SW480 (cell line): ENCODE results near the gene ACOXL.
A peak's percentile ranks its signal among the peaks of the same experiment; 100 is the strongest.

ENCODE experiments used
- DNase-seq: peaks from one replicate; pipeline ENCODE4 v3.0.0-alpha.2; 2016; ENCODE audit warnings: low spot score

ACOXL gene

DNA sequence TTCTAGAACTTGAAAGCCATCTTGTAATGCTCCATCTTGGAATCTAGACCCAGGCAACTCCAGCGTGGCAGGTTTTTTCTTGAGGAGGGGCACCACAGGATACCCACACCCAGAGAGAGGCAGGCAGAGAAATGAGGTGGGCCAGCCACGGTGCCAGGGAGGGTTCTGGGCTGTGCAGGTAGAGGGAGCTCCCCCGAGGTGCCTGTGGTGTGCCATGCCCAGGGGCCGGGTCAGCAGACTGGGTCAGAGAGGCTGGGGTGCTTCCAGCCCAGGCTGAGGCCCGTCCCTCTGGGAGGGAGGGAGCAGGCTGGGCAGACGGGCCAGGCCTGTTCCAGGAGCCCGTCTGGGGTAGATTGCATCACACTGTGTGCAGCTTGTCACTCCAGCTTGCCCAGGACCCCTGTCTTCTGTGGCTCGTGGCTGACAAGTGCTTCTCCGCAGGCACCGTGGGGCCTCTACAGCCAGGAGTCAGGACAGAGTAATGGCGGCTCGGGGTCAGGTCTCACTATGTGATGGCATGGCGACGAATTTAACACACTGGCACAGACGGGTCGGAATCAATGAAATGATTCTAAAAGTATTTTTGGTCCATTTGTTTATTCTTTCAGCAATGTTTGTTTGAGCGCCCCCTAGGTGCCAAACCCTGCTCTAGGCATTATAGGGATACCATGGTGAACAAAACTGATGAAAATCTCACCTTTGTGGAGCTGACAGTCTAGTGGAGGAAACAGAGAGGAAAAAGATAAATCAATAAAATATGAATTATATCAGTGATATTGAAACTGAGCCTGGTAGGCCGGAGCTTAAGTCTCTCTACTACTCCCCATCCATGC is 144.0 kb downstream of the ACOXL start:
- no peak for DNase-seq

DNA sequence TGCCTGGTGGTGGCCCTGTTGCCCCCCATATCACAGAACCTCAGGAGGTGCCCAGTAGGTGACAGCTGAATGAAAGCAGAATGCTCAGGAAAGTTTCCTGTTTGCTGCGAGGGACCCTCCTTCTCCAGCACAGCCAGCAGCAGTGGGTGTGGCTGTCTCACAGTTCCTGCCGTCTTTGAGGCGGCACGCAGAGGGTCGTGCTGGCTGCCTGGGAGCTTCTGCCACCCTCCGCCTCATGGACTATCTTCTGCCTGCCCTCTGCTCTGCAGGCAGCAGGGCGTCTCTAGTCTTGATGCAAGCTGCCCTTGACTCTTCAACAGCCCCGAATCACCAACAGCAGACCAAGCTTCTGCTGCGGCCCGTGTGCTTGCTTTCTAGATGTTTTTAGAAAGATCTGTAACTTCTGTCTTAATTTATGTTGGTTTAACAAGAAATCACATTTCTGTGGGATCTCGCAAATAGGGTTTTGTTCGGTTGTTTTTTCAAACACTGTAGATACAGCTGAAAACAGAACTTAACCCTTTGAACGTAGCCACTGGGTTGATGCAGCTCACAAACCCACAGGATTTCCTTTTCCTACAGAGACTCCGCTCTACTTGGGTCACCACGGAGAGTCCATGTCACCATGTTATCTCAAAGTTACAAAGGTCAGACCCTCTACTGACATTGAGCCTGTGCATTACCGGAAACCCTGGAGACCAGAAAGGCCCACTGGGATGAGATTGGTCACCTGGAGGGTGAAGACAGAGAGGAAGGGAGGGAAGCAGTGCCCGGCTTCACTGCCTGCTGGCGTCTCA is 144.9 kb downstream of the ACOXL start:
- no peak for DNase-seq

DNA sequence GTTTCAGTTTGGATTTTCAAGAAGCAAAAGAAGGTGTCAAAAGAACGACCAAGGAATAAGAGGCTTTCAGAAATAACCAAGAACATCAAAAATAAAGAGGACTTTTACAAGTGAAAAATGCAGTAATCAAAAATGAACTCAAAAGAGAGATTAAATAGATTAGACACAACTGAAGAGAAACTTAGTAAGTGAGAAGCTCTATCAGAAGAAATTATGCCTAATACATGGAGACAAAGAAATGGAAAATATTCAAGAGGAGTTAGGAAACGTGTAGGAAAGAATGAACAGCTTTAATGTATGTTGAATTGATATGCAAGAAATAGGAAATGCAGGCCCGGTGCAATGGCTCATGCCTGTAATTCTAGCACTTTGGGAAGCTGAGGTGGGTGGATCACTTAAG is 145.8 kb downstream of the ACOXL start:
- DNase-seq: no peak

DNA sequence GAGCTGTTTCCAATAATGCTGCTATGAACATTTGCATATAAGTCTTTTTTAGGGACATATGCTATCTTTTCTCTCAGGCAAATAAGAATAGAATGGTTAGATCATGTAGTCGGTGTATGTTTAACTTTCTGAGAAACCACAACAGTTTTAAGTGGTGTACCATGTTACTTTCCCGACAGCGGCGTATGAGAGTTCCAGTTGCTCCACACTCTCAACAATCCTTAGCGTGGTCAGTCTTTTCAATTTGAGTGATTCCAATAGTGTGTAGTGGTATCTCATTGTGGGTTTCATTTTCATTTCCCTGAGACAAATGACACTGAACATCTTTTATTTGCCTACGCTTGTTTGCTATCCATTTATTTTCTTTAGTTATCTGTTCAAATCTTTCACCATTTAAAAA is 149.5 kb downstream of the ACOXL start:
- no peak for DNase-seq

DNA sequence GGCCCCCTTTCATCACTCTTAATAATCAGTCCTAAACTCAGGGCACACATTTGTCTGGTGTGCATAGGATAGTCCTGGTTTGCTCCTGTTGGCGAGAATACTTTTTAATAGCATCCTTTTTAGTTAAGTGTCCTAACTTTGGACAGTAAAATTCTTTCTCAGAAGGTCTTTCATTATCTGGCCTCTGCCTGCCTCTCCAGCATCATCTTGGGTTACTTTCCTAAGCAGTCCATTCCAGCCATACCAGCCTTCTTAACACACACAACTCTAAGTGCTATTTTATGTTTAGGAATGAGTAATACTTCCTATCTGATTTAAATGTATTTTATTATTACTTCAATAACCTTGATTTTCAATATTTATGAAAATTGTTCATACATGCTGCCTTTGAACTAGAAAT is 151.0 kb downstream of the ACOXL start:
- no peak for DNase-seq

DNA sequence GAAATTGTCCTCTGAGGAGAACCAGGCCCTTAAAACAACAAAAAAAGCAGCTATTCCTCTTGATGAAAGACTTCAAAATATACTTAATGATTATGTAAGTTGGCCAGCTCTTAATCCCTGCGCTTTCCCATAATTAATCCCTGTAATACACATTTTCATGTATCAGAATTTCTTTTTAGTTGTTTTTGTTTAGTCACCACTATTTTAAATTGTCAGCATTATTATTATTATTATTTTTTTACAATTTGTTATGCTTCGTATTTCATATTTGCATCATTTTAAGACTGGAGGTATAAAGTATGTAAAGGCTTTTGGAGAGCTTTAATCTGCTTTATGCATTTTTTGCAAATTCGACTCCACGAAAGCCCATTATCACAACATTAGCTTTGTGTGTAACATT is 152.9 kb downstream of the ACOXL start:
- DNase-seq: no peak

DNA sequence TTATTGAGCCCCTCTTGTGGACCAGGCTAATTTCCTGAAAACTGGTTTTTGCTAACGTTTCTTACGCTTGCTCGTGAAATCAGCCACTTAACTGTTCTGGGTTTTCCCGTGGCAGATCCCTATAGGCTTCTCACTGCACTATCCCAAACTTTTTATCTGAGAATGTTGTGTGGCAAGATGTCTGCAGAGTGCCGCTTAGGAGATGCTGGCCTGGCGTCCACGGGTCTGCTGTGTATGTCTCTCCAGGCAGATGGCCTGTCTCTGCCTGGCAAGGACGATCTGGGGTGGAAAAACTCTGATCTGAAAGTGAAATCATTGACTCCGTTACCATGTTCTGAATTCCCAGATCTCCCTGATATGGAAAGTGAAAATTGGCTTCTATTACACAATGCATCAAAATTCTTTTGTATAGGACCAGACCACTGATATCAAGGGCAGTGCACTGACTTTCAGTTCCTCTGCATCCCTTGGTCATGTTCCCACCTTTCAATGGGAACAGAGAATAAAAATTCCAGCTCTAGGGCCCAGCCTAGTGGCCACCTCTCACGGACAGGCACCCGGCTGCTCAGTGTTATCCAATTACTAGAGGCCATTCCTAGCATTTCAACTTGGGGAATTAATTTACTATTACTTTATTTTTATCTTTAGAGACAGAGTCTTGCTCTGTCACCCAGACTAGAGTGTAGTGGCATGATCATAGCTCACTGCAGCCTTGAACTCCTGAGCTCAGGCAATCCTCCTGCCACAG is 154.6 kb downstream of the ACOXL start:
- no peak for DNase-seq

DNA sequence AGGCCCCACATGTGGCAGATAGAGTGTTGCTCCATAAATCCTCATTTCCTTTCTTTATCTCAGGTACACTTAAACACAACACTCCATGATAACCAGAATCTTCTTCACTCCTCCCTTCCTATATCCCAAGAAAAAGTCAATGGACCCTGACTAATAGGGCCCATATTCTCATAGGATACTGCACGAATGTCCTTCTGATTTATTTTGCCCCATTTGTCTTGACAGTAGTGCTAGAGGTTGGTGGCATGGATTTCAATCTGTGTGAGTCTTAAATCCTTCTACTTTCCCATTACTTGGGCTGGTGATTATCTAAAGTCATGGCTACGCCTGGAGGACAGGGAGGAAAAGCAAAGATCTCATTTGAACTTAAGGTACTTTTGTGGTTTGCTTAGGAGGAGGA is 156.0 kb downstream of the ACOXL start:
- no peak for DNase-seq

DNA sequence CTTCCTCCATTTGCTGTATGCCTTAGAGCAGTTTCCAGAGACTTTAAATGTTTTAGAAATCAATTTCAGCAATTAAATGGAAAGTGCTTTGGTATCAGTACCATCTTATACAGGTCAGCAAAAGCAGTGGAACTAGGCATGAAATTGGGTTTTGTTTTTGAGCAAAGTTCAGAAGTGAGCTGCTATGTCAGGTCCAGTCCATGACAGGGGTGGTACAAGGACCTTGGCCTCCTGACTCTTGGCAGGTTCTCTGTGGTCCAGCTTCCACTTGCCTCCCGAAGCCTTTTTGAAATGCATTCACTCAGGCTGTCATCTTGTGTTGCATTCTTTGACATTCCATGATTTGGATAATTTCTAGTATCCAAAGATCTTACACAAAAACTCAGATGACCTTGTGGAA is 159.3 kb downstream of the ACOXL start:
- DNase-seq: no peak

DNA sequence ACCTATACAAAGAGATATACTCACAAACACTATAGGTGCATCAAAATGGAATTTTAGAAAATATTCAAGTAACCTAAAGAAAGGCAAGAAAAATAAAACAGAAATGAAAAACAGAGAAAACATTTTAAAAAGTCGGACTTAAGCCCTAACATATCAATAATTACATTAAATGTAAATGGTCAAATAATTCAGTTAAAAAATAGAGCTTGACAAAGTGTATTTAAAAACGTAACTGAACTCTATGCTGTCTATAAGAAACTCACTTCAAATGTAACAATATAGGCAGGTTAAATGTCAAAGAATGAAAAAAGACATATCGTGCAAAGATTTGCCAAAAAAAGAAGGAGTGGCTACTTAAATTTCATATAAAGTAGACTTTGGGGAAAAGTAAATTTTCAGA is 163.9 kb downstream of the ACOXL start:
- DNase-seq: no peak

DNA sequence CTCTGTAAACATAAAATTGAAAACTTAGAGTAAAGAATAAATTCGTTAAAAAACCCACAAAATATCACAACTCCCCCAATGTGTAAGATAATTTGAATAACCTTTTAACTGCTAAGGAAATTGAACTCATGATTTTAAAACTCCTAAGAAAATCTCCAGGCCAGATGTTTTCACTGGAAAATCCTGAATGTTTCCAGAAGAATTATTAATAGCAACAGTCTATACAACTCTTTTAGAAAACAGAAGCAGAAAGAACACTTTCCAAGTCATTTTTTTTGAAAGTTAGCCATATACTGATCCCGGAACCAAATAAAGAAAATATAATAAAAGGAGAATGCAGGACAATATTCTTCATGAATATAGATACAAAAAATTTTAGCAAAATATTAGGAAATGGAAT is 165.6 kb downstream of the ACOXL start:
- DNase-seq: no peak

DNA sequence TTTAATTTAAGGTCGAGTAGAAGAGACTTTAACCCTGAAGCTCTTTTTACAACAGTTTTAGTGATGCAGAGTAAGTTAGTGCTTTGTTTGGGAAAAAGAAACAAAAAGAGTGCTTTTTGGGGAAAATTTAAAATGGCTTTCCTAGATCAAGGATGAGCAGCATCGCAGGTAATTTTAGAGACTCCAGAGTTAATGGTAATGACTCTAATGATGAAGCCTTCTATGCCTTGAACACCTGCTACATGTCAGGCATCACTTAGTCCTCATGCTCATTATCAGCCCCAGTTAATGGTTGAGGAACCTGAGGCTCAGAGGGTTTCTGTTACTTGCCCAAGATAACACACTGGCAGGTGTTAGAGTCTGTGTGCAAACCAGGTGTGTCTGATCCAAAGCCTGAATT is 167.8 kb downstream of the ACOXL start:
- no peak for DNase-seq

DNA sequence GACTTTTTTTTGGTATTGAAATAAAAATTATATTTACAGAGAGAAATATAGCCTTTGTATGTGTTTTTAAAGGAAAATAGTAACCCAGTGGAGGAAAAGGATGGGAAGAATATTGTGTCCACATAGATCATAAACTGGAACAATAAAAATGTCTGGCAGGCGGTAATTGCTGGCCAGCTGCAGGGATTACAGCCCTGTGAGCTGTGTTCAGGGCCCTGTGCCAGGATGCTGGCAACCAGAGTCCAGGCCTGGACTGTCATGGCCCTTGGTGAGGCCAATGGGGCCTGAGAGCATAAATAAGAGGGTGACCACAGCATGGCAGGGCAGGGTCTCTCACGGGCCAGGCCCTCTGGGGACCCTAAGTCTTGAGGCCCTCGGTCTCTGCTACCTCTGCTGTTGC is 171.2 kb downstream of the ACOXL start:
- no peak for DNase-seq

DNA sequence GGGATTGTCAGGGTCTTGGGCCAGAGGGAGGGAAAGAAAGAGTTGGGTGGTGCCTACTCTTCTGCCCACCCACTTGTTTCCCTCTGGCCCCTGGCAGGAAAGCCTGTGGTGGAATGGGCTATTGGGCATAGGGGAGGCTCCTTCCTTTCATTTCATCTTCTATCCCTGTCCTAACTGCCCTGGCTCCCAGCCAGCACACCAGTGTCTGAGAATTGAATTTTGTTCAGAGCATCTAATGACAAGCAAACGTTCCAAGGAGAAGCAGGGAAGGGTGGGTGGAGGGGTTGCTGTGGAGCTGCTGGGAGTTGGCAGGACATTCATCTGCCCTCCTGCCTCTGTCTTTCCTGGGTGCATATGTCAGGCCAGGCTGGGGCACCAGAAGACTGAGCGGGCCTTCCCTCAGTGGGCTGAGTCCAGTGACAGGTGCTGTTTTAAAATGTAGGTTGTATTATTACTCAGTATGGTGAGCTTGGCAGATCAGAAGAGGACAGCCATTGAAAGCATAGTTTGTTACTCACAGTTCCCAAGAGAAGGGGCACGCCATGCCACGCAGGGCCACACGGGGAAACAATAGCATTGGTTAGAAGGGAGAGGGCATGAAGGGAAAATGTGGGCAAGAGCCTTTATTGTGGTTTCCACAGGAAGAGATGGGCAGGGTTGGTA is 171.9 kb downstream of the ACOXL start:
- DNase-seq: peak; percentile 11

DNA sequence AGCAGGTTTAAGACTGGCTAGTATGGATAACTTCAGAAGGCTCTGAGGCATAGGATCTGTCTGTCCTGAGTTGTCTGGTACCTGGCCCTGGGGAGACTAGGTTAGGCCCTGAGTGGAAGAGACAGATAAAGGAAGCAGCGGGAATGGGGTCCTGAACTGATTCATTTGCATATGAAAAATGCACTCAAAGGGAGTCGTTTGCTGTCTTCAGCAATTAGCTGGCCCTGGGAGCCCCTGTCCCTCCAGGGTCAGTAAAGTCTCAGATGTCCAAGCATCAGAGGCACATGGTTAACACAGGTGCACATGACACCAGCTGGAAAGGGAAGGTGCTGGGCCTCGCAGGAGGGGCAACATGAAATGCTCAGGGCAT is 172.4 kb downstream of the ACOXL start:
- DNase-seq: no peak

DNA sequence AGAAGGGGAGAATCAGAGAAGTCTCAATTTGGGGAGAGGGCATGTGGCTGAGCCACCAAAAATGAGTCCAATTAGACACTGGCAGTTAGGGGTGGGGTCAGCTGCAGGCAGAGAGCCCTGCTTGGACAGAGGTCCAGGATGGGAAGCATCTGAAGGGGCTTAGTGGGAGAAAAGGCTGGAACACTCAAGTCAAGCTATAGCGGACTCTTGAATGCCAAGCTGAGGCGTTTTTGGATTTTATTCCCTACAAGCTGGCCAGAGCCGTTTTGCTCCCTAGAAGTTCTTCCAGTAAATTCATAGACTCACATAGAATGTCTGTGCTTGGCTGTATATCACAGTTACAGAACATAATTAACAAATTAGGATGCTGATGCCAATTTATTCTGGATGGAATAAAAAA is 172.8 kb downstream of the ACOXL start:
- no peak for DNase-seq

DNA sequence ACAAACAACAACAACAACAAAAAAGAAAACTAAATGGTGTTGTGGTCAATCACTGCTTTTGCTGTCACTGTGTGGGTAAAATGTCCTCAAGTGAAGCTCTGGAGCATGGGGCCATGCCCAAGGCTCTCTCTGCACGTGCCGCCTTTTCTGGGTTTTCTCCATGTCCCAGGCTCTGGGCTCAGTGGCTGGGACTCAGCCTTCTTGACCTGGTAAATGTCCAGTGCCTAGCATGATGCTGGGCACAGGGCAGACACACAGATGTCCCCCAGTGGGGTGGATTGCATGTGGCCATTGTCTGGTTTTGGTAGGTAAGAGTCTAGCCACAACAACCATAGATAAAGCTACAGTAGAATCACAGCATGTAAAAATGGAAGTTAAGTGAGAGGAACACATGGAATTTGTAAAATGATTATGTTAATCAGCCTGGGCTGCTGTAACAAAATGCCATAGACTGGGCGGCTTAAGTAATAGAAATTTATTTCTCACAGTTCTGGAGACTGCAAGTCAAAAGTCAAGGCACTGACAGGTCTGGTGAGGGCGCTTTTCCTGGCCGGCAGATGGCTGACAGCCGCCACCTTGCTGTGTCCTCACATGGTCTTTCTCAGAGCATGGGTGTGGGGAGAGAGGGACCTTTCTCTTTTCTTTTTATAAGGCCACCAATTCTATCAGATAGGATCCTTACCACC is 174.4 kb downstream of the ACOXL start:
- DNase-seq: no peak

DNA sequence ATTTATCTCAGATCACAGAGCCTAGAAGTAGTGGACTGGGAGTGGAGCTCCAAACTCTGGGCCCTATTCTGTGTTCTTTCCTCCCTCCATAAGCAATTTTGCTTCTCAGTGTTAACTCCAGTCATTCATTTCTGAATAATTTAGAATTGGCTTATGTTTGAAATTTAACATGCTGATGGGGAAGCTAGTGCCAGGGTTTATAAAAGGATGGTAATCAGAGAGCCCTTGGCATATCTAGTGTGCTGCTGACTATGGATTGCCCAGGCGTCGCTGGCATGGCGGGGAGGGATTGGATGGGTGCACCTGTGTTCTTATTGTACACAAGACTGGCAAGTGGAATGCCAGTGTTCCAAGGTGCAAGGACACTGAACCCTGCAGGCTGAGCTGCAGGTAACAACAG is 177.1 kb downstream of the ACOXL start:
- DNase-seq: no peak

DNA sequence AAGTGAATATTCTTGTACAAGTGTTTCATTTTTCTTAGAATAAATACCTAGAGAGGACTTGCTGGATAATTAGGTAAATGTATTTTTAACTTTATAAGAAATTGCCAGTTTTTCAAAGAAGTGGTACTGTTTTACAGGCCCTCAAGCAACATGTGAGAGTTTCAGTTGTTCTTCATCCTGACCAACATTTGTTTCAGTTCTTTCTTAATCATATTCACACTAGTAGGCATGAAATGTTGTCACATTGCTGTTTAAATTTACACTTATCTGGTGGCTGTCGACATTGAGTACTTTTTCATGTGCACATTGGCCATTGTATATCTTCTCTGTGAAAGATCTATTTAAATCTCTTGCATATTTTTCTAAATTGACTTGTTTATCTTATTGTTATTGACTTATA is 178.1 kb downstream of the ACOXL start:
- no peak for DNase-seq

DNA sequence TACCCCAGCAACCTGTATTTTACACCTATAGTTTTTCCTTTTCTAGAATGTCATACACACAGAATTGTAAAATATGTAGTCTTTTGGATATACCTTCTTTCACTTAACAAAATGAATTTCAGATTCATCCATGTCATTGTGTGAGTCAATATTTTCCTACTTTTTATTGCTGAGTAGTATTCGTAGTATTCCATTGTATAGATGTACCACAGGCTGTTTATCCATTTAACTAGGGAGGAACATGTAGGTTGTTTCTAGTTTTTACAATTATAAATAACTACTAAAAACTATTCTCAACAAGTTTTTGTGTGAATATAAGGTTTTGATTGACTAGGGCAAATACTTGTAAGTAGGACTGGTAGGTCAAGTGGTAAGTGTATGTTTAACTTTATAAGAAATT is 187.4 kb downstream of the ACOXL start:
- no peak for DNase-seq

DNA sequence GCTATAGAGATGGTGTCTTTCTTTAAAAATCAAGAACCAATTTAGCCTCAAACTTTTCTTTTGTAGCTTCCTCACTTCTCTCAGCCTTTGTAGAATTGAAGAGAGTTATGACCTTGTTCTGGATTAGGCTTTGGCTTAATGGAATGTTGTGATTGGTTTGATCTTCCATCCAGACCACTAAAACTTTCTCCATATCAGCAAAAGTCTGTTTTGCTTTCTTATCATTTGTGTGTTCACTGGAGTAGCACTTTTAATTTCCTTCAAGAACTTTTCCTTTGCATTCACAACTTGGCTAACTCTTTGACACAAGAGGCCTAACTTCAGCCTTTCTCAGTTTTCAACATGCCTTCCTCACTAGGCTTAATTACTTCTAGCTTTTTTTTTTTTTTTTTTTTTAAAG is 193.1 kb downstream of the ACOXL start:
- DNase-seq: no peak

DNA sequence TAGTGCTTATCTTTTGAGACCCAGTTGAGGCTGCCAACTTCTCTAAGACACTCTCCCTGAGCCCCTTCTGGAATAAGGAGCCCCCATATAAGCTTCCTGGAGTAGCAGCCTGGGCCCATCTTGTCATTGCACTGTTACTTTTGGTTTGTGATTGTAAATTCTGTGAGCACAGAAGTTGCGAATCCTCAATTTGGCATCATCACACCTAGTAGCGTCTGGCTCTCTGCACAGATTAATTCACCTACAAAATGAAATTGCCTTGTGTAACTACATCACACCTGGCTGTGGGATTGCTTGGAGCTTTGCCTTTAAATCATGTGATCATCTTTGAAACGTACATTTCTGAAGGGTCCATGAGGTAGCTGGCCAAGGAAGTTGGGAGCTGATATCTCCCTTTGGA is 195.2 kb downstream of the ACOXL start:
- DNase-seq: no peak
